ENCODE results near the gene SMIM29. TPM values are rescaled to one million over a fixed set of nuclear protein-coding genes. Genes with fewer than 3 reads are reported as not detected.

Gene SMIM29
- total and polyA plus RNA-seq, 10 of the 15 experiments (the other 5 are each of a cell fraction or from before 2014, with no cell fraction given): 7.1 to 30.0 (median 16.2) TPM

GRCh38 chr6:34246563-34247391 lies 2.0 kb downstream of the SMIM29 start (continued):
- TF ChIP-seq BCLAF1 (IDR thresholded peaks at IDR 0.05): no peak
- no peak for TF ChIP-seq HSF1 (IDR thresholded peaks at IDR 0.05; ENCODE audit: low read depth, low read length)
- TF ChIP-seq KLF5 (IDR thresholded peaks at IDR 0.05; ENCODE audit: partially characterized antibody): no peak
- no peak for TF ChIP-seq WRNIP1 (IDR thresholded peaks at IDR 0.05; ENCODE audit: borderline replicate concordance, low read depth, low read length)
- TF ChIP-seq PKNOX1 (IDR thresholded peaks at IDR 0.05): no peak
- TF ChIP-seq JUNB (IDR thresholded peaks at IDR 0.05): no peak
- TF ChIP-seq ZSCAN29 (IDR thresholded peaks at IDR 0.05): no peak
- TF ChIP-seq BCL11A (IDR thresholded peaks at IDR 0.05; ENCODE audit: low read depth, low read length): no peak
- peak; percentile 33 for TF ChIP-seq PBX3 (IDR thresholded peaks at IDR 0.05; ENCODE audit: insufficient replicate concordance, low read depth, low read length)
- TF ChIP-seq CTCF (IDR thresholded peaks at IDR 0.05 in 2 of 3, conservative IDR thresholded peaks at IDR 0.05 in 1 of 3; ENCODE audit: control insufficient read depth in 2 of 3, extremely low read depth in 1 of 3, insufficient read depth in 1 of 3, low read depth in 3 of 3, low read length in 3 of 3): peak; percentile 61 to 80 (median 70)
- TF ChIP-seq TCF3 (IDR thresholded peaks at IDR 0.05; ENCODE audit: borderline replicate concordance, insufficient read depth, low read depth, low read length): 0 out of 2 replicates have a peak, but pooled peaks have one; percentile 53
- TF ChIP-seq POLR2AphosphoS5 (IDR thresholded peaks at IDR 0.05; ENCODE audit: low read length): peak; percentile 92
- 0 out of 2 replicates have a peak, but pooled peaks have one; percentile 5 for TF ChIP-seq SPI1 (IDR thresholded peaks at IDR 0.05; ENCODE audit: borderline replicate concordance, insufficient read depth, low read depth, low read length)
- no peak for TF ChIP-seq MLLT1 (IDR thresholded peaks at IDR 0.05)
- no peak for TF ChIP-seq YBX1 (IDR thresholded peaks at IDR 0.05)
- TF ChIP-seq BCL3 (IDR thresholded peaks at IDR 0.05; ENCODE audit: borderline replicate concordance, insufficient read depth, low read depth, low read length, poor library complexity, severe bottlenecking): peak; percentile 68
